Measurements from ENCODE around the gene ZFYVE19. TPM values are rescaled to one million over a fixed set of nuclear protein-coding genes. Genes with fewer than 3 reads are reported as not detected.

ZFYVE19 gene
- total RNA-seq, 1 donor from 2014 or later: 25.2 TPM

- H3K27me3 Mint-ChIP-seq: no peaks in the 10 kb centered on the region
These were observed 7.4 kb upstream of the ZFYVE19 start for GRCh38 chr15:40799523-40799922.

GRCh38 chr15:40803076-40803475 lies 3.8 kb upstream of the ZFYVE19 start:
- CTCF ChIA-PET: interaction anchor here (0.7 kb wide), 1 partner anchor 272 kb away, joined by 3 read pairs; no protein-coding TSS in a partner anchor
- intact Hi-C loops (cut with micrococcal nuclease): no loop called here
- no peak for ATAC-seq (ENCODE audit: low read depth)

More at GRCh38 chr15:40799523-40799922, 7.4 kb upstream of the ZFYVE19 start:
- Mint-ChIP-seq H3K9me3 (no peaks in the 10 kb centered on the region), H3K4me3 (no peak overlapping the region), H3K36me3 (ENCODE audit: low read depth) (peaks cover 37% of the 10 kb centered on the region), H3K4me1 (peaks cover 13% of the 10 kb centered on the region), H3K27ac (no peak overlapping the region)
- no peak for DNase-seq
- ChIA-PET CTCF (no interaction called here), POLR2A (no interaction called here)
- TF ChIP-seq CTCF (IDR thresholded peaks at IDR 0.05): no peak
- ATAC-seq (ENCODE audit: low read depth): no peak
- intact Hi-C loops (cut with micrococcal nuclease): no loop called here

GRCh38 chr15:40803688-40804087 lies 3.2 kb upstream of the ZFYVE19 start:
- no peak overlapping the region for H3K27ac Mint-ChIP-seq
- H3K4me3 Mint-ChIP-seq: no peak overlapping the region
- ChIA-PET POLR2A (interaction anchor here (0.6 kb wide), 1 partner anchor 711 kb away, joined by 3 read pairs; no protein-coding TSS in a partner anchor), CTCF (no interaction called here)
- peaks cover 31% of the 10 kb centered on the region for H3K4me1 Mint-ChIP-seq
- intact Hi-C loops (cut with micrococcal nuclease): no loop called here
- H3K27me3 Mint-ChIP-seq: no peaks in the 10 kb centered on the region
- no peak for DNase-seq
- TF ChIP-seq CTCF (IDR thresholded peaks at IDR 0.05): no peak
- no peaks in the 10 kb centered on the region for H3K9me3 Mint-ChIP-seq
- ATAC-seq (ENCODE audit: low read depth): no peak
- peaks cover 36% of the 10 kb centered on the region for H3K36me3 Mint-ChIP-seq (ENCODE audit: low read depth)

More at GRCh38 chr15:40803076-40803475, 3.8 kb upstream of the ZFYVE19 start:
- Mint-ChIP-seq H3K27me3 (no peaks in the 10 kb centered on the region), H3K36me3 (ENCODE audit: low read depth) (peaks cover 42% of the 10 kb centered on the region), H3K4me3 (no peak overlapping the region), H3K9me3 (no peaks in the 10 kb centered on the region), H3K27ac (no peak overlapping the region), H3K4me1 (peaks cover 25% of the 10 kb centered on the region)
- no peak for TF ChIP-seq CTCF (IDR thresholded peaks at IDR 0.05)
- DNase-seq: no peak
- POLR2A ChIA-PET: interaction anchor here (0.6 kb wide), 1 partner anchor 213 kb away, joined by 10 read pairs; no protein-coding TSS in a partner anchor

- no peak for TF ChIP-seq CTCF (IDR thresholded peaks at IDR 0.05)
- H3K4me1 Mint-ChIP-seq: peaks cover 28% of the 10 kb centered on the region
- H3K27me3 Mint-ChIP-seq: no peaks in the 10 kb centered on the region
- peak overlapping the region; percentile 100 for H3K27ac Mint-ChIP-seq
- H3K4me3 Mint-ChIP-seq: peak overlapping the region; percentile 99
- DNase-seq (no peak), ATAC-seq (ENCODE audit: low read depth) (no peak)
- peaks cover 34% of the 10 kb centered on the region for H3K36me3 Mint-ChIP-seq (ENCODE audit: low read depth)
- ChIA-PET CTCF (interaction anchor here (1.5 to 2.0 kb wide), 3 partner anchors 9 to 88 kb away, joined by 3 to 7 read pairs (median 5); partner anchors contain the start of gene VPS18), POLR2A (interaction anchor here (0.6 to 2.1 kb wide), 11 partner anchors 15 to 237 kb away, joined by 3 to 17 read pairs (median 3); partner anchors contain the start of genes C15orf62, CHAC1, RAD51 and RPUSD2)
- intact Hi-C loops (cut with micrococcal nuclease): loop anchor here (1.0 to 2.0 kb wide), 11 partner anchors 37 to 646 kb away; partner anchors contain the start of genes BAHD1, BUB1B, C15orf62 and CCDC32
- no peaks in the 10 kb centered on the region for H3K9me3 Mint-ChIP-seq
These were observed 239 bp upstream of the ZFYVE19 start for GRCh38 chr15:40806672-40807027.

GRCh38 chr15:40807888-40808461 lies 1.1 kb downstream of the ZFYVE19 start:
- POLR2A ChIA-PET: interaction anchor here (0.8 to 2.1 kb wide), 6 partner anchors 38 to 239 kb away, joined by 3 to 17 read pairs (median 6); partner anchors contain the start of genes C15orf62, CHAC1, RAD51 and RPUSD2
- Mint-ChIP-seq H3K36me3 (ENCODE audit: low read depth) (peaks cover 35% of the 10 kb centered on the region), H3K27ac (peak overlapping the region; percentile 100), H3K4me3 (peak overlapping the region; percentile 99), H3K4me1 (peaks cover 21% of the 10 kb centered on the region), H3K9me3 (no peaks in the 10 kb centered on the region), H3K27me3 (no peaks in the 10 kb centered on the region)
- DNase-seq: no peak
- CTCF ChIA-PET: interaction anchor here (1.5 to 1.6 kb wide), 2 partner anchors 8 to 86 kb away, joined by 3 to 5 read pairs; partner anchors contain the start of gene VPS18
- ATAC-seq (ENCODE audit: low read depth): no peak
- intact Hi-C loops (cut with micrococcal nuclease): loop anchor here (1.0 to 2.0 kb wide), 11 partner anchors 36 to 647 kb away; partner anchors contain the start of genes BAHD1, BUB1B, C15orf62 and CCDC32
- no peak for TF ChIP-seq CTCF (IDR thresholded peaks at IDR 0.05)
